Measurements from ENCODE around the gene AUNIP.

- TF ChIP-seq CTCF (IDR thresholded peaks at IDR 0.05; ENCODE audit: control extremely low read depth in 1 of 3, insufficient read depth in 1 of 3, low read depth in 1 of 3, low read length in 3 of 3), result no peak
- no peak for TF ChIP-seq ZNF274 (IDR thresholded peaks at IDR 0.05; ENCODE audit: borderline replicate concordance, extremely low read depth, low read length)
- no peak for TF ChIP-seq RBBP5 (IDR thresholded peaks at IDR 0.05; ENCODE audit: borderline replicate concordance, low read depth, low read length)
- TF ChIP-seq POLR2A (IDR thresholded peaks at IDR 0.05; ENCODE audit: control extremely low read depth in 1 of 2, low read depth in 2 of 2, low read length in 2 of 2), result peak in 1 of 2 experiments; percentile 42; a peak in 1 of 3 replicates
- TF ChIP-seq POLR2AphosphoS5 (IDR thresholded peaks at IDR 0.05; ENCODE audit: low read depth, low read length), result no peak
- no peak for TF ChIP-seq MAX (IDR thresholded peaks at IDR 0.05)
Observed at GRCh38 chr1:25821630-25822091, 37.6 kb downstream of the AUNIP start.

All from H1 (cell line).